Raji (cell line): ENCODE measurements around the gene SLC9A2.

Source experiments
- POLR2A ChIP-seq: IDR thresholded peaks from 2 replicates; pipeline ENCODE4 v1.6.1; 2011; ENCODE audit warnings: low read depth, low read length, control low read depth; ENCODE audit not compliant: insufficient read depth

Gene SLC9A2

DNA sequence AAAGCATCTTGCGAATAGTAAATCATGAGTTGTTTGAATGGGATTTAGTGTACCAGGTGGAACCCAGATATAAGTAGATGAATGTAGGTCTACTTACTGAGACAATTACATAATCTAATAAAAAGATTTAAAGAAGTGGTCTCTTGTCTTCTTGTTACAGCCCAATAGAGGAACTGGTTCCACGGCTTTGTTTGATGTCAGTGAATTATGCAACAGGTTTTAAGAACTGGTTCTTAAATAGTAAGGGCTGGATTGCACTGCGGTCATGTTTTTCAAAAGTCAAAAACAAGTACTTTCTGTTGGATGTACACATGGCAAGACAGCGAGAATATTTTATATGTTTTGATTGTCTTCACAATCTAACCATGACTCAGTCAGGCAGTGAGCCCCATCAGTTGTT lies 15.4 kb upstream of the SLC9A2 start:
- TF ChIP-seq POLR2A, result no peak

DNA sequence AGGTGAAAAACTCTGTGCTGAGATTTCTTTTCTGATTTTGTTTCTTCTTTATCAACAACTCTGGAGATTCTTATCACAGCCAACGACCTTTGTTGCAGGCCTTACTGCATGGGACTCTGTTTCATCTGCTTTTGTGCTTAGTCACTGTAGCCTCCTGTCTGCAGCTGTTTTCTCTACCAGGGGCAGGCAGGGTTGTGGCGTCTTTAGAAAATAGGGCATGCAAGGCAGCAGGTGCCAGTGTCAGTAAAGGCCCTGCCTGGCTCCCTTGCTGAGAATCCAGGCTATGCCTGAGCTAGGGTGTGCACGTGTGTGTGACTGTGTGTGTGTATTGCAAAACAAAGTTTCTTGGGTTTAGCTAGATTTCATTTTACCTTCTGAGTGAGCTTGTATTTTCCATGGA lies 14.6 kb upstream of the SLC9A2 start:
- no peak for TF ChIP-seq POLR2A

DNA sequence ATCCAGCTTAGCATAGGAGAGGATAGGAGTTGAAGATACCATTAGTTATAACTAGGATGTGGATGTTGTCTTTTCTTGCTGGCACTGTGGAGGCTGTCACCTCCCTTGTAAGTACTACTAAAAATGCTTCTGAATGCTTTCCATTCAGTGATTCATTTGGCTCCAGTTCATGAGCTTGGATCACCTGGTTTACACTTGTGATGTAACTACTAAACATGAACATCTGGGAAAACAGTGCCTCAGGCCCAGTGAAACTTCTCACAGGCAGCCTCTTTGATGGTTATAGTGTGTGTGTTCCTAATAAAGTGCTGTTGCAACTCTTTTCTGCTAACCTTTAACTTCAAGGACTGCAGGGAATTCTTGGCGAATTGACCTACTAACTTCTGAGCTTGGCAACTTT lies 13.0 kb upstream of the SLC9A2 start:
- TF ChIP-seq POLR2A, result no peak

DNA sequence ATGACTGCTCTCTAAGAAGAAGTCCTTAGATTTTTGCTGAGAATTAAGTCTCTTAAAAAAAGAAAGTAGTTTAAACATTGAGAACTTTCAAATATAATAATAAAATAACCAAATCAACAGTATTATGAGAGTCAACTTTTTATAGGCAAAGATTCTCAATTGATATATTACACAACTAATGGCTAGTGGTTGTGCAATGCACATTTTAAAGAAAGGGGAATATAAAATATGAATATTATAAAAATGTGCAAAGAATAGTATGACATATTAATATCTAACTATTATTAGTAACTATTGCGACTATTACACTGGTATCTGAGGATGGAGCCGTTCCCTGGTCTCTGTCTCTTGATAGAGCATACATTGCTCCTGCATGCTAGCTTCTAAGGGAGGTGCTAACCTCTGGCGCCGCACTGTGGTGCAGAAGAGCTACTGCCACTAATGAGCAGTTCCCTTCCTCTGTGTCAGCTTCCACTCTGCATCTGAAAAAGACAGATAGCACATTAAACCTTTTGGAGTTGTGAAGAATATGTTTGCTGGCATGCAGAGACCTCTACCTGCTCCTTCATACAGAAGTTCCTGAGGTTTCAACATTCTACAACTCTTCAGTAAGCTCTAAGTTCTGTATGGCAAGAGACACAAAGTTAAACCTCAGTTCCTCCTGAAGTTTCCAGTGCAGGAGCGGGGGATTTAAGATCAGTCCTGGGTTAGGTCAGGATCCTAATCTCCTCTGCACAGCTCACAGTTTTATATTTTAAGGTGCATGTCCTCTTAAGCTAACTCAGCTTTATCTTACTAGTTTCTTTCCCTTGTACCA lies 3.5 kb upstream of the SLC9A2 start:
- TF ChIP-seq POLR2A, result no peak

DNA sequence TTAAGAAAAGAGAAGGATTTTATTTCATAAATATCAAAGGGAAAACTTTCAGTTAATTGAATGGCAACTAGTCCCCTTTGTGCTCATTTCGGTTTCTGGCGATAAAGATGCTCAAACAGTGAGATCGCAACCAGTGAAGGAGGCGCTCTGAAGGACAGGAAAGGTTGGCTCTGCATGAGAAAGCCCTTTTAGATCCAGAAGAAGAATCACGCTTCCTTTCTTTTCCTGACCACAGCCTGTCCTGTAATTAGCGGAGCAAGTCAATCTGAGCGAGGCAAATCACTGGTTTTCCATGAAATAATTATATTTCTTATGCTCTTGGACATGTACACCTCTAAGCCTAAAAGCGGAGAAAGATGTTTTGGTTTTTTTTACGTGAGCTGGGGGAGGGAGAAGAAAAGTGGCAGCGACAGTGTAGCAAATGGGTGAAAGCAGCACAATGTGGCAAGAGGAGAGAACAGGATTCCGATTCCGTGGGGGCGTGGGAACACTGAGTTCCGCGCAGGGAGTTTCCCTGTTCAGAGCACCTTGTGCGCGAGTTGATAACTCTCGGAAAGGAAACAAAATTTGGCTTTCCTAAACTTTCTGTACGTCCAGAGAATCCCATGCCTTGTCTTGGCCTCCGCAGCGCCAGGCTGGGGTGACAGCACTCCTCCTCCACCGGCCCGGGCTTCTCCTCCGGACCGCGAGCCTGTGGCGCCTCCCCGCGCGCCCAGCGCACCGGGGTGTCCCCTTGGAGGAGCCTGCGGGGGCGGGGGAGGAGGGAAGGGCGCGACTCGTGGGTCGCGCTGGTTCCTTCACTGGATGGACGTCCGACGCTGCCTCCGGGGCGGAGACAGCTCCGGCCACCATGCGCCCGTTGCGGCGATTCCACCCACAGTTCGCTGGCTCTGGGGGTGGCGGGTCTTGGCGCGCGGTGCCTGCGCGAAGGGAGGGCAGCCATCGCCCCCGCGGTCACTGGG lies 620 bp upstream of the SLC9A2 start:
- TF ChIP-seq POLR2A, result no peak

DNA sequence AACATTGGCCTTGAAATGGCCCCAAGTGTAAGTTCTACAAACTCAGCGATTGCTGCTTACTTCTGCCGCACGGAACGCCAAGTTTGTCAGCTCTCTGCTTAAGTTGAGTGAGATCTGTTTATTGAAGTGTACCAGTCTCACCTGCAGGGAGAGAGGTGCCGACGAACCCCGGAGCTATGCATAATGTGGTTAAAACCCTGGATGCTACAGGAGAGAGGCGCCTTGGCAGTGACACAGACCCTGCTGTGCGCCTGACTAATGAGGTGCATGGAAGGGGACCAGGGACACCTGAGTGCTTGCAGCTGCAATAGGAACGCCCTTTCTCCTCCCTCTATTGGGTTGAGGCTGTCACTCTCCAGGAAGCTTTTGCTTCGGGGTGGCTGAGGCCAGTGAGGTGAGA lies 979 bp downstream of the SLC9A2 start:
- no peak for TF ChIP-seq POLR2A

DNA sequence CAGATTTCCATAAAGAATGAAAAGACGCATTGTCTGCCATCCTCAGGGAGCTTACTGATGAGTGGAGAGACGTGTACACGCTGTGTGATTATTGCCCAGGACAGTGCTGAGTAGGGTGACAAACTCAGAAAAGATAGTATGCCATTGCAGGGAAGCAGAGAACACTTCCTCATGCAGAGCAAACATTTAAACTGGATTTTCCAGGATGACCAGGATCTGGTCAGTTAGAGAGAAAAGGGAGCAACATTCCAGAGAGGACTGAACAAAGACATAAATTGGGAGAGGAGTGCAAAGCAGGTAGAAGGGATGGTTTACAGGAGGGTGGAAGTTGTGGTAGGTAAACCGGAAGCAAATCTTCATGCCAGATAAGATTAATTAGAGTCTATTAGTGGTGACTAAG lies 2.3 kb downstream of the SLC9A2 start:
- no peak for TF ChIP-seq POLR2A

DNA sequence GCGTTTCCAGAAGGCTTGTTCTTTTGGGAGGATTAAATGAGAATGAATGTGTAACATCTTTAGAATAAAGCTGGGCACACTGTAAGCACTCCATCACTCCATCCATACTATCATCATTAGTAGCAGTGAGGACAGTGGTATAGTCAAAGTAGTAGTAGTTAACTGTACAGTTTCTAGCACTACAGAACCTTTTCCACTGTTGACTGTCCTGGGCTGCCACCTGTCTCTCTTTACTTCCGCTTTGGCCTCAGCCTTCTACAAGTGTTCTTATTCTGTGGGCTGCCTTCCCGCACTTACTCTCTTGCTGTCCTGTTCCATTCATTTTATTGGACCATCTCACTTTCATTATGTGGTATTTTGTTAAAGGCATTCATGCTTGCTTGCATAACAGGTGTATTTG lies 3.3 kb downstream of the SLC9A2 start:
- no peak for TF ChIP-seq POLR2A

DNA sequence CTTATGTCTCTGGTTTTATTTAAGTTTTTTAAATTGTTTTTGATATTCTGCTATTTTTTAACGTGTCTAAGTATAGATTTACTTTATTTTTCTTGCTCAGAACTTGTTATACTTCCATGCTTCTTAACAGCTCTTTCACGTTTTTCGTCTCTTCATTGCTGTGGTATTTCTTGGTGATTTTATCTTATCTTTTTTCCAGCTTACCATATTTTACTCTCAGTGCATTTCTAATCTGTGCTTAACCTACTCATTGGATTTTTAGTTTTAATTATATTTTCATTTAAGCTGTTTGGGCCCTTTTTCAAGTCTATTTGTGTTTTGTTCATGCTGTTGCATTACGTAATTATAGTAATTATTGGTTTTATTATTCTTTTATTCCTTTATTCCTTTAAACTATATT lies 11.1 kb downstream of the SLC9A2 start:
- no peak for TF ChIP-seq POLR2A

DNA sequence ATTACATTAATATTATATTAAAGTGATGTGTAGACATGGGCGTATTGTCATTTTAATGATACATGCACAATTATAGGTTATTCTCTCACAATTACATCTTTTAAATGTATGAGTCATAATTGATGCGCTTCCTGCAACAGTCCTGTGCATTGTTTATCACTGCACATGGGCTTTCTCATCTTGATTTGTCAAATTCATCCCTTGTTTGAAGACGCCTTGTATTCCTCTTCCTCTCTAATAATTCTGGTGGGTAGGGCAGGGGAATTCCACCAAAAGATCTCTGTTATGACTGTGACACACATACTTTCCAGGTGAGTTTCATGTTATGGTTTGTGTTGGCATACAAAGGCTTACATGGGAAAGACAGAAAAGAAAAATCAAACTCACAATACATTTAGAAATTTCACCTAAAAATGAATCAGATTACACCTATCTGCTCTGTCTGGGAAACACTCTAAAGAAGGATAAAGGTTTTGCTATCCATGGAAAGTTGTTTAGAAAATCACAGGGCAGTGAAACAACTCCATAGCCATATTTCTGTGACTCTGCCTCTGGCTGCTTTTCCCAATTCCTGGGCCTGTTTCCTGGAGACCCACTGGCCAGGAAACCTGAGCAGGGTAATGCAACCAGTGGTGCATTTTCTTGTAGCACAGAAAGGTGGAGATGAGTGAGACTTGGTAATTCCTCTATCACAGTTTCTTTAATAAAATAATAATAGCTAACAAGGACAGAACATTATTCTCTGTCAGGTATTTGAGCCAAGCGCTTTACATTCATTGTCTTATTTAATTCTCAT lies 13.2 kb downstream of the SLC9A2 start:
- TF ChIP-seq POLR2A, result no peak

DNA sequence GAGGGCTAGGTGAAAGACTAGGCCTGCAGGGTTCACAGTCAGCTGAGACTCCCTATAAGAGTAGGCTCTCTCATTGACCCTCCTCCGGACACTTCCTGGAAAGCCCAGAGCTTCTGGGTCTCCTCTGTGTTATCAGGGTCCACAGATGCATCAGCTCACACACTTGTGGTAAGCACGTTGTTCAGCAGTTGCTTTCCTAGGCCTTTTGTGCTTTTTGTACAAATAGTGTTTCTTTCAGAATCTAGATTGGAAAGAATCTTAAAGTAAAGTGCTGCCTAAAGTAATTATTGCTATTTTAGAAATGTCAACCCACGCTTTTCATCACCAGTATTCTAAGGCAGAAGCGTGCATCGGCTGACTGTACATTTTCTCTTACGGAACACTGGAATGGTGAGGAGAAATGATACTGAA lies 15.5 kb downstream of the SLC9A2 start:
- TF ChIP-seq POLR2A, result no peak

DNA sequence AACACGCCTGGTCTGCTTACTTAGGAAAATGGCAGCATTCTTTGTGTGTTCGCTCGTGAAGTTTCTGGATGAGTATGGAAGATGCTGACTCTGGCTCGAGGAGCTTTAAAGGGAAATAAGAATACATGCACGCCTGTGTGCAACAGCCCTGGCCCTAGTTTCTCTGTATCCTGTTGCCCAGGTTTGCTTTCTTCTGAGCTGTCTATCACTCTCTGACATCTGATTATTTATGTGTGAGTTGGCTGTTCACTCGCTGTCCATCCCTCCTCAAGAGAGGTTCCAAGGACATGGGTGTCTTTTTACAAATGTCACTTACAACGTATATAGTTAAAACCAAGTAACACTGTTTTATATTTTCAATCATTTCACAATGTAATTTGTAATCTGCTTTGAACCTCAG lies 16.0 kb downstream of the SLC9A2 start:
- TF ChIP-seq POLR2A, result no peak

DNA sequence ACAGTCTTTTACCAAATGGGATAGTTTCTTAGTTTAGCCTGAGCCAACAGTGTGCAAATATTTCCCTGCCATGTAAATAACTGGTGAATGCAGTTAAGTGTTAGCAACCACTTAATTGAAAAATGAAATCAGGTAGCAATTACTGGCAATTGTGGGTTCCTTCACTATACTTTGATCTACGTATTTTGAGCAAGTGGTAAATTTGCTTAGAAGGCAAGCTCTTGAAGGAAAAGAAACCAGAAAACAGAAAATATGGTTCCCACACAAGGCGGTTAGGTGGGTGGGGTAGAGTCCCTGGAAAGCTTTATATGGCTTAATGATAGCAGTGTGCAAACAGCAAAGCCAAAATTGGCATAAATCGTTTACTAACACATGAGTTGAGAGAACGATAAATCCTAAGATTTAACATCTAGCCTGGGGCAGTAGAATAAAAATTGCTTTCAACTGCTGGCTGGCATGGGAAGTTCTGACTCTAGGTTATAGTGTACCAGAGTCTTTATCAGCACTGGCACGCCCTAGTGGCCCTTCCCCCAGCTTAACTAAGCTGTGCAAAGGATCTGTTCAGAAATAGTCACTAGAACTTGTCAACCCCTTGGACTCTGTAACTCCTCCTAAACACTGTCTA lies 17.0 kb downstream of the SLC9A2 start:
- no peak for TF ChIP-seq POLR2A

DNA sequence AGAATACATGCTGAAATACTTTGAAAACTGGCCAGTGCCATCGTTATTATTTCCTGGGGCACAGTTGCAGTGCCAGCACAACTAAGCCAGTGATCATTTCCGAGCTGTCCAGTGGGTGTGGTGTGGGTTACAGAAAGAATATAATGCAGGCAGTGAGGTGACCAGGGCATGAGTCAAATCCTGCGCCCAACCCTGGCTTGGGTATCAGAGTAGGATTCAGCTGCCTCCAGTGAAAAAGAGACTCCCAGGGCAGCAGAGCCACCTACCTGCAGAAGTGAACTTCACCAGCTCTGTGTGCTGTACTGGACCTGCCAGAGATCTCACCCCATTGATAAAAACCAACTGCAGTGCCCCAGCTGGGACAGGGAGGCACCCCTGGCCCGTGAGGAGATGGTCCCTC lies 18.0 kb downstream of the SLC9A2 start:
- TF ChIP-seq POLR2A, result no peak

DNA sequence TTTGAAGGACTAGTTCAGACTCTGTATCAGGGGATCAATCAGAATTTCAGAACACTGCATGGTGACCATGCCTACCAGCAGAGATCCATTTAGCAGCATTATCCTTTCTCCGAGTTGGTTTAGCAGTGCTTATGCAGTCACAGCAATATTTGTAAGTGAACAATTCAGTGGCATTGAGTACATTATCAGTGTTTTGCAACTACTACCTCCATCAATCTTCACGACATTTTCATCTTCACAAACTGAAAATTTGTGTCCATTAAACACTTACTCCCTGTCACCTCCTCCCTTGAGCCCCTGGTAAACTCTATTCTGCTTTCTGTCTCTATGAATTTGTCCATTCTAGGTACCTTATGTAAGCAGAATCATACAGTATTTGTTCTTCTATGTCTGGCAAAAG lies 20.1 kb downstream of the SLC9A2 start:
- no peak for TF ChIP-seq POLR2A
